HG03432 (cell line): Measurements from ENCODE around the gene KSR1.
"Not testable (repeated sequence)": the region's sequence is repeated elsewhere in the genome, so short reads cannot be mapped to it uniquely, and the experiment has no call there.

Experiments
- ATAC-seq: cut with Tn5 transposase; IDR thresholded peaks from one replicate; pipeline ENCODE4 v1.9.1; 2021; ENCODE audit warnings: mild to moderate bottlenecking, moderate library complexity; ENCODE audit not compliant: unreplicated experiment

Gene KSR1

DNA sequence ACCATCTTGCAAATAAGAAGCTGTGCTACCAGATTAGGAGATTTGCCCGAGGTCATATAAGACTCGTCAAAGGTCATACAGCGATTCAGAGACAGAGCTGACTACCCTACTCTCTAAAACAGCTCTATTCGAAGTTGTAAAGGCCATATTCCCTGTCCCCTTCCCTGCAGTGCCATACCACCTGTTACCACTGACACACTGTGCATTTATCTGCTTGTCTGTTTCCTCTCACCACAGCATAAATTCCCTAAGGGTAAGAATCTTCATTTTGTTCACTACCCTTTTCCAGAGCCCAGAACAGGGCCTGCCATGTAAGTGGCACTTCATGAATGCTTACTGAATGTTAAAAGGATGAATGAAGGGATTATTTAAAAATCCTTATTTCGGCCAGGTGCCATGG lies 3.4 kb upstream of the KSR1 start:
- no peak for ATAC-seq

DNA sequence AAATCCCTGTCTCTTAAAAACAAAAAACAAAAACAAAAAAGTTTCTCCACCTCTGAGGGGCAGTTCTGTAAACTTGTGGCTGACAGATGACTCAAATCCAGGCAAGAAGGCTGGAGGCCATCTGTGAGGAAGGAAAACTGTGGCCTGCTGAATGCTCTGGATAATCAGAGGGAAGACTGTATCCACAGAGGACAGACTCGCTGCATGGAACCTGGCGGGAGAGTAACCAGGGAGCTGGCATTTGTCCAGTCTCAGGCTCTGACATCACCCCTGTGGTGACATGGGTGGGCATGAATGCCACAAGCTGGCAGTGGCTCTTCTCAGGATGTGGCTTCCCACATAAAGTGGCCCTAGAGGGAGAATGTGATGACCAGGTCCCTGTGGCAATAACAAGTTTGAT lies 2.8 kb upstream of the KSR1 start:
- ATAC-seq: no peak

DNA sequence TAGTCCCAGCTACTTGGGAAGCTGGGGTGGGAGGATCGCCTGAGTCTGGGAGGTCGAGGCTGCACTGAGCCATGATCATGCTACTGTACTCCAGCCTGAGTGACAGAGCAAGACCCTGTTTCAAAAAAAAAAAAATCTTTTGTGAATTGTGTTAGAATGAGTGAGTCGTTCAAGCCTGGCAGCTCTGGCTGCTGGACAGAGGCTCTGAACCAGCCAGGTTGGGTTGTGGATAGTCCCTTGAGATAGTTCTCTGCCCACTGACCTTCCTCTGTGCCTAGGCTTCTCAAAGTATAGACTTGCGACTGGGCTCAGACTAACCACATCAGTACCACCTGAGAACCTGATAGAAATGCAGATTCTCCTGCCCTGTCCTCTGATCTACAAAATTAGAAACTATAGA lies 2.2 kb upstream of the KSR1 start:
- no peak for ATAC-seq

GRCh38 chr17:27455236-27455913 lies 873 bp upstream of the KSR1 start:
- no peak for ATAC-seq

DNA sequence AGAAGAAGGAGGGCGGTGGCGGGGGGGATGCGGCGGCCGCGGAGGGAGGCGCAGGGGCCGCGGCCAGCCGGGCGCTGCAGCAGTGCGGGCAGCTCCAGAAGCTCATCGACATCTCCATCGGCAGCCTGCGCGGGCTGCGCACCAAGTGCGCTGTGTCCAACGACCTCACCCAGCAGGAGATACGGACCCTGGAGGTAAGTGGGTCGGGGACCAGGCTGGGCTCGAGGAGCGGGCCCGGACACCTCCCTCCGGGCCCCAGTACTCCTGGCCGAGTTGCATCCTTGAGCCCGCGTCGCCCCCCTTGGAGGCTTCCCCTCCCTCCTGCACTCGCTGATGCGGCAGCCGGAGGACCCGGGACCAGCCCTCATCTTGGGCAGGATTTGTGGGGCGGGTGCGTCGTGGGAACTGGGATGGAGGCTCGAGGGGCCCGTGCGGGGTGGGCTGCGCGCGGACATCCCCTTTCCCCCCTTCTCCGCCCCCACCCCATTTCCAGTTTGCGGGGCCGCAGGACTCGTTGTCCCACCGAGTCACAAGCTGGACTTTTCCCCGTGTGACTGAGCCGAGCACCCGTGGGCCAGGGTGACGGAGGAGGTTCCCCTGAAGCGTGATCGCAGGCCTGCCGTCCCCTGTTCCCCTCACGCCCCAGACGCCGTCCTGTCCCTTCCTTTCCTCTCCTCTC lies 572 bp downstream of the KSR1 start:
- ATAC-seq: no peak

GRCh38 chr17:27457360-27457715 lies 1.1 kb downstream of the KSR1 start:
- ATAC-seq: no peak

GRCh38 chr17:27457731-27458523 lies 1.7 kb downstream of the KSR1 start:
- ATAC-seq: no peak

- no peak for ATAC-seq
Measured at GRCh38 chr17:27458524-27458908, 2.3 kb downstream of the KSR1 start.

GRCh38 chr17:27459433-27459832 lies 3.2 kb downstream of the KSR1 start:
- ATAC-seq: no peak

- ATAC-seq: no peak
Measured at GRCh38 chr17:27460196-27460725, 4.0 kb downstream of the KSR1 start.

- no peak for ATAC-seq
Measured at GRCh38 chr17:27461192-27461859, 5.1 kb downstream of the KSR1 start.

- ATAC-seq: no peak
Measured at GRCh38 chr17:27462149-27462548, 5.9 kb downstream of the KSR1 start.

GRCh38 chr17:27462714-27463113 lies 6.5 kb downstream of the KSR1 start:
- no peak for ATAC-seq

DNA sequence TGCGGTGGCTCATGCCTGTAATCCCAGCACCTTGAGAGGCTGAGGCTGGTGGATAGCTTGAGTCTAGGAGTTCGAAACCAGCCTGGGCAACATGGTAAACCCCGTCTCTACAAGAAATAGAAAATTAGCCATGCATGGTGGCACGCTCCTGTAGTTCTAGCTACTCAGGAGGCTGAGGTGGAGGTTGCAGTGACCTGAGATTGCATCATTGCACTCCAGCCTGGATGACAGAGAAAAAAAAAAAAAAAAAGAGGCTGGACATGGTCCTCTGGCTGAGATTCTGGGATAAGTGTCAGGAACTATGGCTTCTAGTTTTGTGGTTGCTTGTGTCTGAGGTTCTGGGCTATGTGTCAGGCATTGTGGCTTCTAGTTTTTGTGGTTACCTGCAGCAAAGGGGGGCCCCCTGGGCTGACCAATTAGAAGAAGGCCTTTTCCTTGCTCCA lies 7.0 kb downstream of the KSR1 start:
- ATAC-seq: no peak

DNA sequence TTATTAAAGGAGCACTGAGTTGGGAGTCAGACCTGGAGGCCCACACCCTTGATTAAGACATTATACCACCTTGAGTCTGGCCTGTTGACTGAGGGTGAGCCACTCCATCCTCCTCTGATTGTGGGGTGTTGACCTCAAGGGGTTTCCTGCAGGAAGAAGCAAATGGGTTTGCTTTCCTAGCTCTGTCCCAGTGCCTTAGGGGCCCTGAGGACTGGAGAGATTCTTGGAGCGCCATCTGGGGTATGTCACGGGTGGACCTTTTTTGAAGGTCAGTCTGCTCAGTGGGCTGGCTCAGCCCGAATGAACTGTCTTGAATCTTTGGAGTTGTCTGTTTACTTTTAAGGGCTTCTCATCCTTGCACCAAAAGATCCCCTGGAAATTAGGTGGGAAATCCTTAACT lies 7.8 kb downstream of the KSR1 start:
- not testable (repeated sequence) for ATAC-seq

GRCh38 chr17:27464431-27464830 lies 8.2 kb downstream of the KSR1 start:
- no peak for ATAC-seq

- ATAC-seq: not testable (repeated sequence)
Measured at GRCh38 chr17:27465875-27466274, 9.6 kb downstream of the KSR1 start.

DNA sequence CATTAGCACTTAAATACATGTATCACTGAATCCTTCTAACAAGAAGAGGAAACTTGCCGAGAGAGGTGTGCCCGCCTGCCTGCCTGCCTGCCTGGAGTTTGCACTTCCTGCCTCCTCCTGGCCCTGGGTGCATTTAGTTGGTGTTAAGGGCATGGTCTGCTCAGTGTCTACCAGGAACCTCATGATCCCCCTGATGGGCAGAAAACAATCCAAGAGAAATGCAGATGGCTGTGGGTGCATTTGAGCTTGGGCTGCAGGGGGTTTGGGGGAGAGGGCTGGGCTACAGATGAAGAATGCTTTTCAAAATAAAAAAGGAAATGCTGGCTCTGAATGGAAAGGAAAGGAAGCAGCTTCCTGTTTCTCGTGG lies 10.1 kb downstream of the KSR1 start:
- peak; percentile 22 for ATAC-seq

DNA sequence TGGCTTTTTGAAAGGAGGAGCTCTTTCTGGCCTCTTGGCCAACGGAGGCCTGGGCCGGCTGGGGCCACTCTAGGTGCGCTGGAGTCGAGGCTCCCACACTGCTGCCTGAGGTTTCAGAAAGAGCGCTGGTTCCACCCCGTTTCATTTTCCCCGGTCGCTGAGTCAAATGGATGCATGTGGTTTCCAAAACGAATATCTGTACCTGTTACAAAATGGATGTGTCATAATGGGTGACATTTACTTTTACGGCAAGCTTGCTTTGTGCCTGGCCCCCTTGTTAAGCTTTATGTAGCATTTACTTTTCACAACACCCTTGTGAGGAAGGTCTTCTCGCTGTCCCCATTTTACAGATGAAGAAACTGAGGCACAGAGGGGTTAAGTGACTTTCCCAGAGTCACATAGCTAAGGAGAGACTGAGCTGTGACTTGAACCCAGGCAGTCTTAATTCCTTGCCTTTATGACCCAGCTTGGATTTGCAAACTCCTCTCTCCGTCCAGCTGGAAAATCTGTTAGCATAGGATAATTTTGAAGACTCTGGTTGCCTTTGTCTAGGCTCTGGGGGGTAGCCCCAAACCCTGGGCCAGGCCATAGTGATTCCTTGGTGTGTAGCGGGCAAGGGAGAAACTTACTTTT lies 10.6 kb downstream of the KSR1 start:
- peak; percentile 73 for ATAC-seq

DNA sequence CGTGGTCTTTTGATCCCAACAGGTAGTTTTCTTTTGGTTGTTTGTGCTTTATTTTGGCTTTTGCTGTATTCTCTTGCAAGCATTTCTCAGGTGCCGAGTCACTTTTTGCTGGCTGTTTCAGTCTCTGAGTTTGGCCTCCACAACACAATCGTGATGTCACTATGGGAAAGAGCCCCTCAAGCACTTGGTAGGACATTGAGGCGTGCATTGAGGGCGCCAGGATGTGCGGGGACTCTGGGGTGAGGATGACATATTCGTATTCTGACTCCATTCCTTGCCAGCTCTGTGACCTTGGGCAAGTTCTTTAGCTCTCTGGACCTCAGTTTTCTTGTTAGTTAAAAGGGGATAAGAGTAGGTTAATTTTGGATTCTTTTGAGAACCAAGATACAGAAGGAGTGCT lies 13.0 kb downstream of the KSR1 start:
- ATAC-seq: no peak
